HEK293T (cell line): ENCODE results near the gene LIPC.

Experiments
- CTCF ChIA-PET: fragments of 350-600 bp; formaldehyde crosslinking; extraction: SDS; loops from one replicate; lab custom pipeline; 2021; ENCODE audit warnings: antibody characterized with exemption, inconsistent platforms; lab: Yijun Ruan, JAX
- POLR2A ChIA-PET: fragments of 350-600 bp; formaldehyde crosslinking; extraction: SDS; loops from one replicate; lab custom pipeline; 2020; ENCODE audit warnings: antibody characterized with exemption, inconsistent platforms; lab: Yijun Ruan, JAX
- DNase-seq: peaks from one replicate; pipeline ENCODE4 v3.0.0; 2012; ENCODE audit warnings: mixed read lengths; ENCODE audit errors: extremely low spot score
- ARNT ChIP-seq: fragments of 450-650 bp; IDR thresholded peaks from 2 replicates; pipeline ENCODE4 v1.6.1; 2017; ENCODE audit warnings: mild to moderate bottlenecking
- BHLHE40 ChIP-seq: fragments of 450-650 bp; IDR thresholded peaks from 2 replicates; pipeline ENCODE4 v1.6.1; 2016; ENCODE audit warnings: mild to moderate bottlenecking, moderate library complexity, borderline replicate concordance
- CTBP1 ChIP-seq: fragments of 450-650 bp; IDR thresholded peaks from 2 replicates; pipeline ENCODE4 v1.6.1; 2016; ENCODE audit warnings: borderline replicate concordance
- ELF4 ChIP-seq: fragments of 450-650 bp; IDR thresholded peaks from 2 replicates; pipeline ENCODE4 v1.6.1; 2017; ENCODE audit warnings: antibody characterized with exemption
- FOXA1 ChIP-seq: fragments of 450-650 bp; IDR thresholded peaks from 2 replicates; pipeline ENCODE4 v1.6.1; 2016; ENCODE audit warnings: mild to moderate bottlenecking
- FOXK2 ChIP-seq: fragments of 450-650 bp; IDR thresholded peaks from 2 replicates; pipeline ENCODE4 v1.6.1; 2016; ENCODE audit warnings: mild to moderate bottlenecking
- FOXM1 ChIP-seq: fragments of 450-650 bp; IDR thresholded peaks from 2 replicates; pipeline ENCODE4 v1.6.1; 2017; ENCODE audit warnings: mild to moderate bottlenecking, borderline replicate concordance
- HDGF ChIP-seq: fragments of 450-650 bp; IDR thresholded peaks from 2 replicates; pipeline ENCODE4 v1.6.1; 2017; ENCODE audit warnings: antibody characterized with exemption, borderline replicate concordance
- L3MBTL2 ChIP-seq: fragments of 450-650 bp; conservative IDR thresholded peaks from 2 replicates; pipeline ENCODE4 v1.6.1; 2016; ENCODE audit warnings: mild to moderate bottlenecking
- LEF1 ChIP-seq: fragments of 450-650 bp; IDR thresholded peaks from 2 replicates; pipeline ENCODE4 v1.6.1; 2017; ENCODE audit warnings: mild to moderate bottlenecking, borderline replicate concordance
- NFRKB ChIP-seq: fragments of 450-650 bp; IDR thresholded peaks from 2 replicates; pipeline ENCODE4 v1.6.1; 2016; ENCODE audit warnings: mild to moderate bottlenecking, moderate library complexity
- SP1 ChIP-seq: fragments of 450-650 bp; IDR thresholded peaks from 2 replicates; pipeline ENCODE4 v1.6.1; 2017
- SUZ12 ChIP-seq: fragments of 450-650 bp; IDR thresholded peaks from 2 replicates; pipeline ENCODE4 v1.6.1; 2016; ENCODE audit warnings: mild to moderate bottlenecking
- TARDBP ChIP-seq: fragments of 450-650 bp; IDR thresholded peaks from 2 replicates; pipeline ENCODE4 v1.6.1; 2016
- ZNF384 ChIP-seq: fragments of 450-650 bp; IDR thresholded peaks from 2 replicates; pipeline ENCODE4 v1.6.1; 2016
- TF ChIP-seq, protein P1 (sequence below): fragments of 450-650 bp; IDR thresholded peaks from 2 replicates; pipeline ENCODE4 v1.6.1; 2016

LIPC gene

DNA sequence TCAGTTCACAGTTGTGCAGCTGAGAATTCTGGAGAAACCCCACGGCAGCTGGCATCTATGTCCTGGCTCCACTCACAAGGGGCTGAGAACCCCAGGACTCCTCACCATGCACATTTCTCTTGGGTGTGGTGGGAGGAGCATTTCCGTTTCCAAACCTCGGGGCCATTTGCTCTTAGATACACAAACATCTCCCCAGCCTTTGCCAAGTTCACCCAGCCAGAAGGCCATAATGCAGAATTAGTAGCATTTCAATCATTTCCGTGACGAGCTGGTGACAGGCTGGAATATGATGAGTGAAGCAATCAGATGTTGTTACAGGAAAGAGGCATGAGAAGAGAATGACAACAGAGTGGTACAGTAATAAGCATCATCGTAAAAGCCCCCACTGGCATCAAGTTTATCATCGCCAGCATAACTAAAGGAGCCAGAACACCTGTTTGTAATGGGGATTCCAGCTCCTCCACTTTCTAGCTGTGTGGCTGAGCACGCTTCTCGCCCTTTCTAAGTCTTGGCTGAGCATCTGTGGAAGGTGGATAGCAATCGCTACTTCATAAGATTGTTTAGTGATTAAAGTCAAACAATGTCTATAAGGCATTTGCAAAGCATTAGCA lies 82.0 kb downstream of the LIPC start:
- ChIA-PET POLR2A (no interaction called here), CTCF (no interaction called here)
- DNase-seq: no peak
- TF ChIP-seq HDGF (no peak), ARNT (no peak), SP1 (no peak), CTBP1 (no peak), ELF4 (no peak), SUZ12 (no peak), LEF1 (no peak), ZNF384 (no peak), FOXK2 (no peak), L3MBTL2 (no peak)
- TF ChIP-seq, protein P1, sequence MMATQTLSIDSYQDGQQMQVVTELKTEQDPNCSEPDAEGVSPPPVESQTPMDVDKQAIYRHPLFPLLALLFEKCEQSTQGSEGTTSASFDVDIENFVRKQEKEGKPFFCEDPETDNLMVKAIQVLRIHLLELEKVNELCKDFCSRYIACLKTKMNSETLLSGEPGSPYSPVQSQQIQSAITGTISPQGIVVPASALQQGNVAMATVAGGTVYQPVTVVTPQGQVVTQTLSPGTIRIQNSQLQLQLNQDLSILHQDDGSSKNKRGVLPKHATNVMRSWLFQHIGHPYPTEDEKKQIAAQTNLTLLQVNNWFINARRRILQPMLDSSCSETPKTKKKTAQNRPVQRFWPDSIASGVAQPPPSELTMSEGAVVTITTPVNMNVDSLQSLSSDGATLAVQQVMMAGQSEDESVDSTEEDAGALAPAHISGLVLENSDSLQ: no peak

DNA sequence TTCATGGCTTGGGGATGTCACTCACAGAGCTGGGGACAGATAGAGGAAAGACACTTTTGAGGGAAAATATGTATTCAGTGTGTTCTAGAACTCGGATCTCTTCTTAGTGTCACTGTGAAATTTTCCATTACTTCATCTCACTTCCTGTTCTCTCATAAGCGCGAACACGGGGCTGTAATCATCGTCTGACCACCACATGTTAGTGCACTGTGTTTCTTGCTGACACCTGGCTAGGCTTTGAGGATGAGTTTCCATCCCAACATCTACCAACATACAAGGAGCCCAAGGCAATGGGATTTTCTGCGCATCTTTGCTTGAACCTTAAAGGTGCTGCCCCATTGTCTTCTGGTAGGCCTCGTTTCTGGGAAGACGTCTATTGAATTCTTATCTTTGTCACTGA lies 84.0 kb downstream of the LIPC start:
- CTCF ChIA-PET: no interaction called here
- DNase-seq: no peak
- POLR2A ChIA-PET: no interaction called here
- TF ChIP-seq BHLHE40 (no peak), SP1 (no peak), FOXA1 (no peak), TARDBP (no peak), L3MBTL2 (no peak), CTBP1 (no peak), ELF4 (no peak), FOXK2 (no peak), NFRKB (no peak), FOXM1 (no peak), ZNF384 (no peak), LEF1 (no peak), ARNT (no peak), SUZ12 (no peak), HDGF (no peak)
- TF ChIP-seq, protein P1: no peak

DNA sequence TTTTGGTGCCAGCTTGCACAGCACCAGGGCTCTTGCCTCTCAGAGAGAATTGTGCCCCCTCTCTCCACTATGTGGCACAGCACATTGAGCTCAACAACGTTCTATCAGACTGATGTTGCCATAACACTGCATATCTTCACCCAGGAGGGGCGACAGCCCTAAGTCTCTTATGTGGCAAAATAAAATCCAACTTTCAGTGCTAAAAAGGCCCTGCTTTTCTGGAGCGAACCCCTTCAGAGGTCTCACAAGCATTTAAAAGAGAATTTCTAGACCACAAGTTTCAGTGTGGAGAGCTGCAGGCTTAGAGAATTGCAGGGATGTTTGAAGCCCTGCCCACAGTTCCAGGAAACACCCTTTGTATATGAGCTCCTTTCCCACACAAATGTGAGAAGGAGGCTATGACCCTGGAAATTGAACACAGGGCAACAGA lies 85.5 kb downstream of the LIPC start:
- ChIA-PET POLR2A (no interaction called here), CTCF (interaction anchor here (0.6 kb wide), 1 partner anchor 239 kb away, joined by 3 read pairs; no protein-coding TSS in a partner anchor)
- TF ChIP-seq LEF1 (no peak), FOXK2 (no peak), FOXA1 (no peak), ZNF384 (no peak), SUZ12 (no peak), NFRKB (no peak), L3MBTL2 (no peak), HDGF (no peak), ARNT (no peak), FOXM1 (no peak), TARDBP (no peak), BHLHE40 (no peak), ELF4 (no peak), CTBP1 (no peak), SP1 (no peak)
- TF ChIP-seq, protein P1: no peak
- DNase-seq: no peak

DNA sequence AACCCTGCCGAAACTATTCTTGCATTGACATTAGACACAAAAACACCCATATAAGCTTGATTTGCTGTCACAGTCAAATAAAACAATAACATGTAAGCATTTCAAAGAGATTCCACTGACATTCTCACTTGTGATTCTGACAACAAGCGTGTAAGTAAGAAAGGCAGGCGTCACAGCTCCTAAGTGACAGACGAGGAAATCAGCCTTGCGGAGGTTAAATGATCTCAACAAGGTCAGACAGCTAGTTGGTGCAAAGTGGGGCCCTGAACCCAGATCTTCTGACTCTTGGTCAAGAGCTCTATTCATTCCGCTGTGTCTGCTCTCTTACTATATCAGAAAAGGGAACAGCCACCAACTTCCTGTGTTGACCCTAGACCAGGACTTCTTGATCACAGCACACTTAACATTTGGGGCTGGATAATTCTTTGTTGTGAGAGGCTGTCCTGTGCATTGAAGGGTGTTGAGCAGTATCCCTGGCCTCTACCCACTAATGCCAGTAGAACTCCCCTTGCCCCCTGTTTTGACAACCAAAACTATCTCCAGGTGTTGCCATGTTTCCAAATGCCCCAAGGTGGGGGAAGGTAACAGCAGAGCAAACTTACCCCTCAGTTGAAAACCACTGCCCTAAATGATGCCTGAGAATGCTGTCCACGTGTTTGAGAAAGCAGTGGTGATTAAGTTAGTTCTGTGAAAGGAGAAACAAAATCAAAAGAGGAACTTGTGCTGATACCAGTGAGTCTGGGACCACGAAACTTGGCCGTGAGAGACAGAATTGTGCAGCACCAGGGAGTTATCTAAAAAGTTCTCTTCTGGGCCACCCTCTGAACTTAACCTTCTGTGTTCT lies 86.1 kb downstream of the LIPC start:
- no peak for DNase-seq
- POLR2A ChIA-PET: no interaction called here
- TF ChIP-seq ARNT: no peak
- TF ChIP-seq ZNF384: no peak
- no peak for TF ChIP-seq SP1
- TF ChIP-seq ELF4: no peak
- TF ChIP-seq FOXK2: no peak
- no peak for TF ChIP-seq TARDBP
- TF ChIP-seq FOXA1: no peak
- no peak for TF ChIP-seq FOXM1
- no peak for TF ChIP-seq SUZ12
- TF ChIP-seq, protein P1: no peak
- TF ChIP-seq BHLHE40: no peak
- no peak for TF ChIP-seq HDGF
- no peak for TF ChIP-seq CTBP1
- no peak for TF ChIP-seq LEF1
- TF ChIP-seq L3MBTL2: no peak
- TF ChIP-seq NFRKB: no peak
- CTCF ChIA-PET: interaction anchor here (0.6 kb wide), 2 partner anchors 238 to 1015 kb away, joined by 3 to 5 read pairs; no protein-coding TSS in a partner anchor

DNA sequence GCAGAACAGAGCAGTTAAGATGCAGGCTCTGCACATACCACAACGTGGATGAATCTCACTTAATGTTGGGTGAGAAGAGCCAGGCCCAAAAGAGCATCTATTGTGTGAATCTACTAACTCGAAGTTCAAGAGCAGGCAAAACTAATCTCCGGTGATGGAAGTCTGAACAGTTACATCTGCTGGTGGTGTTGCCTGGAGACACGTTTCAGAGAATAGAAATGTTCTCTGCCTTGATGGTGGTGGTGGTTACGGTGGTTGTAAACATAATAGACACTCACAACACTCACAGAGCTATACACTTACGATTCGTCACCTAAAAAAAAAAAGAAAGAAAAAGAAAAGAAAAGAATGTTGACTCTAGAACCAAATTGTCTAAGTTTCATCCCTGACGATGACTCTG lies 86.8 kb downstream of the LIPC start:
- DNase-seq: no peak
- CTCF ChIA-PET: no interaction called here
- TF ChIP-seq NFRKB (no peak), BHLHE40 (no peak), SUZ12 (no peak), ELF4 (no peak), CTBP1 (no peak), ARNT (no peak), HDGF (no peak), LEF1 (no peak), SP1 (no peak), FOXK2 (no peak), FOXM1 (no peak), ZNF384 (no peak)
- TF ChIP-seq, protein P1: no peak
- POLR2A ChIA-PET: no interaction called here
